Neural cell (in vitro differentiated cells): Measurements from ENCODE around the gene ZNF57. TPM values are rescaled to one million over a fixed set of nuclear protein-coding genes. Genes with fewer than 3 reads are reported as not detected.
"Not testable (repeated sequence)": the region's sequence is repeated elsewhere in the genome, so short reads cannot be mapped to it uniquely, and the experiment has no call there.

Experiments
- H2AFZ ChIP-seq: fragments of 200-600, 300-800 bp; sonication (generic), shearing (Covaris generic); 2 replicates; pipeline ENCODE4 v1.6.0; 2014; ENCODE audit warnings: low read depth, mild to moderate bottlenecking, antibody characterized with exemption, low read length, moderate library complexity
- H3F3A ChIP-seq: fragments of 200-600 bp; shearing (Covaris generic); 2 replicates; pipeline ENCODE4 v1.6.1; 2016; ENCODE audit warnings: mild to moderate bottlenecking, moderate library complexity, mixed read lengths, antibody characterized with exemption, low read length; ENCODE audit not compliant: insufficient read depth, poor library complexity, severe bottlenecking
- H3K27ac ChIP-seq: fragments of 200-600, 300-800 bp; sonication (generic), shearing (Covaris generic); 2 replicates; pipeline ENCODE4 v1.5.1; 2014; ENCODE audit warnings: mild to moderate bottlenecking, low read length, moderate library complexity
- H3K27me3 ChIP-seq: fragments of 300-800, 200-600 bp; sonication (generic), shearing (Covaris generic); 2 replicates; pipeline ENCODE4 v1.6.0; 2014; ENCODE audit warnings: mild to moderate bottlenecking, low read depth, low read length, moderate library complexity; ENCODE audit not compliant: insufficient read depth
- H3K36me3 ChIP-seq: fragments of 300-800, 200-600 bp; sonication (generic), shearing (Covaris generic); 2 replicates; pipeline ENCODE4 v1.5.1; 2014; ENCODE audit warnings: mild to moderate bottlenecking, antibody characterized with exemption, low read length, moderate library complexity; ENCODE audit not compliant: insufficient read depth
- H3K4me2 ChIP-seq: fragments of 300-800, 200-600 bp; sonication (generic), shearing (Covaris generic); 2 replicates; pipeline ENCODE4 v1.6.0; 2014; ENCODE audit warnings: mild to moderate bottlenecking, low read length
- H3K4me3 ChIP-seq: fragments of 300-800, 200-600 bp; sonication (generic), shearing (Covaris generic); 2 replicates; pipeline ENCODE4 v1.5.1; 2014; ENCODE audit warnings: mild to moderate bottlenecking, low read length, moderate library complexity
- H3K79me2 ChIP-seq: fragments of 200-600 bp; shearing (Covaris generic); replicated peaks from 2 replicates; pipeline ENCODE4 v1.6.0; 2014; ENCODE audit warnings: mild to moderate bottlenecking, low read length, moderate library complexity; ENCODE audit not compliant: insufficient read depth
- H3K9ac ChIP-seq: fragments of 300-800, 200-600 bp; sonication (generic), shearing (Covaris generic); 2 replicates; pipeline ENCODE4 v1.6.1; 2016; ENCODE audit warnings: mild to moderate bottlenecking, low read length, mixed read lengths
- H3K9me2 ChIP-seq: fragments of 200-600 bp; shearing (Covaris generic); 2 replicates; pipeline ENCODE4 v1.6.1; 2016; ENCODE audit warnings: mild to moderate bottlenecking, low read length, mixed read lengths; ENCODE audit not compliant: insufficient read depth
- H3K9me3 ChIP-seq: fragments of 200-600, 300-800 bp; sonication (generic), shearing (Covaris generic); 2 replicates; pipeline ENCODE4 v1.6.1; 2016; ENCODE audit warnings: mild to moderate bottlenecking, mixed run types, low read length, moderate library complexity, mixed read lengths
- H4K20me1 ChIP-seq: fragments of 200-600 bp; shearing (Covaris generic); 2 replicates; pipeline ENCODE4 v1.6.1; 2016; ENCODE audit warnings: mild to moderate bottlenecking, mixed run types; ENCODE audit not compliant: insufficient read depth
- EP300 ChIP-seq: fragments of 450-650 bp; conservative IDR thresholded peaks from 2 replicates; pipeline ENCODE4 v1.6.1; 2014; ENCODE audit warnings: antibody characterized with exemption, mild to moderate bottlenecking, moderate library complexity; ENCODE audit not compliant: poor library complexity, severe bottlenecking
- EZH2 ChIP-seq: fragments of 200-600, 300-800 bp; shearing (Covaris generic), sonication (generic); IDR thresholded peaks from 2 replicates; pipeline ENCODE4 v1.6.1; 2014; ENCODE audit warnings: antibody characterized with exemption, low read length, borderline replicate concordance, mild to moderate bottlenecking; ENCODE audit not compliant: insufficient read depth, poor library complexity, severe bottlenecking
- MXI1 ChIP-seq: fragments of 450-650 bp; conservative IDR thresholded peaks from 2 replicates; pipeline ENCODE4 v1.6.1; 2014; ENCODE audit warnings: antibody characterized with exemption, mild to moderate bottlenecking; ENCODE audit not compliant: poor library complexity, severe bottlenecking
- POLR2AphosphoS5 ChIP-seq: IDR thresholded peaks from 2 replicates; pipeline ENCODE4 v1.6.1; 2012
- RAD21 ChIP-seq: fragments of 450-650 bp; conservative IDR thresholded peaks from 2 replicates; pipeline ENCODE4 v1.6.1; 2014; ENCODE audit warnings: antibody characterized with exemption, mild to moderate bottlenecking, moderate library complexity
- REST ChIP-seq: IDR thresholded peaks from 2 replicates; pipeline ENCODE4 v1.6.1; 2012; ENCODE audit warnings: borderline replicate concordance
- SMC3 ChIP-seq: fragments of 450-650 bp; conservative IDR thresholded peaks from 2 replicates; pipeline ENCODE4 v1.6.1; 2014; ENCODE audit warnings: antibody characterized with exemption, mild to moderate bottlenecking, moderate library complexity; ENCODE audit not compliant: poor library complexity
- TAF1 ChIP-seq: IDR thresholded peaks from 2 replicates; pipeline ENCODE4 v1.6.1; 2012; ENCODE audit warnings: low read depth
- polyA plus RNA-seq: library from polyadenylated mRNA; depleted of rRNA; stranded (reverse); fragments of >200 nt; gene quantifications from 2 replicates; pipeline ENCODE4 v1.2.3, GENCODE V29; 2014
- TF ChIP-seq, protein P1 (sequence below): fragments of 450-650 bp; IDR thresholded peaks from 2 replicates; pipeline ENCODE4 v1.5.1; 2014; ENCODE audit warnings: antibody characterized with exemption, mild to moderate bottlenecking, moderate library complexity; ENCODE audit not compliant: poor library complexity, severe bottlenecking

ZNF57 gene
- polyA plus RNA-seq, 1 donor from 2014 or later = 3.0 TPM

DNA sequence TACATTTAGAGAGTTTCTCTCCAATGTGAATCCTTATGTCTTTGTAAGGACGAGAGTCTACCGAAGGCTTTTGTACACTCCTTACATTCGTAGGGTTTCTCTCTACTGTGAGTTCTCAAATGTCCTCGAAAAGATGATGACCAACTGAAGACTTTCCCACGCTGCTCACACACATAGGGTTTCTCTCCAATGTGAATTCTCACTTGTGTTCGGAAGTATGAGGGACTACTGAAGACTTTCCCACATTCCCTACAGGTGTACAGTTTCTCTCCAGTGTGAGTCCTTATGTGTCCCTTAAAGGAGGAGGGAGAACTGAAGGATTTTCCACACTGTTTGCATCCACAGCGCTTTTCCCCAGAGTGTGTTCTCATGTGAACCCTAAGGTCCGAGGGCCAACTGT, 4.0 kb upstream of the ZNF57 start:
- no peaks in the 10 kb centered on the region for H3K27me3 ChIP-seq

DNA sequence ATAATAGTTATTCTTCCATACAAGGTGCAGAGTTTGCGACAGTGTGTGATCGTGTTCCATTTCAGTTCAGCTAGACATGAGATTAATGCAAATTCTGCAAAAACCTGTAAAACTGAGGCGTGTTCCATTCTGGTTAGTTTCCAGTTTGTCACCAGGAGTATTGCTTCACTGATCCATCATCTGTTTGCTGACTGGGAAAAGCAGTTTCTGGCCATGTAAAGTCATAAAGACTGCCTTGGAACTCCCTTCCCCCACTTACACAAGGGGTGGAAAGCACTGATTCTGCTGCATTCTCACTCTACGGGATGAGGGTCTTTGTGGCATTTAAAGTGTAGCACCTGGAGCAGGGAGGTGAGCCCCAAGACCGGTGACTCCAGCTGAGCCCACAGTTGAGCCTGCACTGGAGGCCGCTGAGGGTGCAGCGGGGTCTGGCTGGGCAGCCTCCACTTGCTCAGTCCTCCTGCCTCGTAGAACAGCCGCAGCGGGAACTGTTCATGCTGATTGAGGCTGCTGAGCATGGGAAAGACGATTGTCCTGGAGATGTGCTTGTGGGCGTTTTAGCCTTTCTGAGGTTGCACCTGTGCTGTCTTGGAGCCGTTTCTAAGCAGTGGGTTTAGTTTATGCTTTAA, 2.0 kb downstream of the ZNF57 start:
- H4K20me1 ChIP-seq = no peaks in the 10 kb centered on the region
- H3K4me3 ChIP-seq = no peak overlapping the region
- no peaks in the 10 kb centered on the region for H3F3A ChIP-seq
- no peaks in the 10 kb centered on the region for H3K9me3 ChIP-seq
- H3K79me2 ChIP-seq = no peaks in the 10 kb centered on the region
- H3K9me2 ChIP-seq = no peaks in the 10 kb centered on the region
- no peaks in the 10 kb centered on the region for H3K36me3 ChIP-seq
- H2AFZ ChIP-seq = no peak overlapping the region
- H3K9ac ChIP-seq = no peak overlapping the region
- H3K27ac ChIP-seq = no peak overlapping the region
- TF ChIP-seq, protein P1, sequence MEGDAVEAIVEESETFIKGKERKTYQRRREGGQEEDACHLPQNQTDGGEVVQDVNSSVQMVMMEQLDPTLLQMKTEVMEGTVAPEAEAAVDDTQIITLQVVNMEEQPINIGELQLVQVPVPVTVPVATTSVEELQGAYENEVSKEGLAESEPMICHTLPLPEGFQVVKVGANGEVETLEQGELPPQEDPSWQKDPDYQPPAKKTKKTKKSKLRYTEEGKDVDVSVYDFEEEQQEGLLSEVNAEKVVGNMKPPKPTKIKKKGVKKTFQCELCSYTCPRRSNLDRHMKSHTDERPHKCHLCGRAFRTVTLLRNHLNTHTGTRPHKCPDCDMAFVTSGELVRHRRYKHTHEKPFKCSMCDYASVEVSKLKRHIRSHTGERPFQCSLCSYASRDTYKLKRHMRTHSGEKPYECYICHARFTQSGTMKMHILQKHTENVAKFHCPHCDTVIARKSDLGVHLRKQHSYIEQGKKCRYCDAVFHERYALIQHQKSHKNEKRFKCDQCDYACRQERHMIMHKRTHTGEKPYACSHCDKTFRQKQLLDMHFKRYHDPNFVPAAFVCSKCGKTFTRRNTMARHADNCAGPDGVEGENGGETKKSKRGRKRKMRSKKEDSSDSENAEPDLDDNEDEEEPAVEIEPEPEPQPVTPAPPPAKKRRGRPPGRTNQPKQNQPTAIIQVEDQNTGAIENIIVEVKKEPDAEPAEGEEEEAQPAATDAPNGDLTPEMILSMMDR = no peak
- TF ChIP-seq RAD21 (no peak), TAF1 (no peak)
- no peak overlapping the region for H3K4me2 ChIP-seq
- H3K27me3 ChIP-seq = no peaks in the 10 kb centered on the region

More for the DNA sequence above, 4.0 kb upstream of the ZNF57 start:
- Histone ChIP-seq H3K27ac (no peak overlapping the region), H2AFZ (no peak overlapping the region), H3K9me2 (no peaks in the 10 kb centered on the region), H3K79me2 (no peaks in the 10 kb centered on the region), H3K9ac (no peak overlapping the region), H3K36me3 (no peaks in the 10 kb centered on the region), H3K4me2 (no peak overlapping the region), H3K4me3 (no peak overlapping the region), H3F3A (no peaks in the 10 kb centered on the region), H3K9me3 (no peaks in the 10 kb centered on the region), H4K20me1 (no peaks in the 10 kb centered on the region)
- no peak for TF ChIP-seq SMC3
- TF ChIP-seq EZH2 = no peak
- no peak for TF ChIP-seq EP300
- TF ChIP-seq, protein P1 = no peak
- no peak for TF ChIP-seq MXI1
- TF ChIP-seq TAF1 = no peak
- no peak for TF ChIP-seq RAD21
- TF ChIP-seq REST = no peak
- no peak for TF ChIP-seq POLR2AphosphoS5

DNA sequence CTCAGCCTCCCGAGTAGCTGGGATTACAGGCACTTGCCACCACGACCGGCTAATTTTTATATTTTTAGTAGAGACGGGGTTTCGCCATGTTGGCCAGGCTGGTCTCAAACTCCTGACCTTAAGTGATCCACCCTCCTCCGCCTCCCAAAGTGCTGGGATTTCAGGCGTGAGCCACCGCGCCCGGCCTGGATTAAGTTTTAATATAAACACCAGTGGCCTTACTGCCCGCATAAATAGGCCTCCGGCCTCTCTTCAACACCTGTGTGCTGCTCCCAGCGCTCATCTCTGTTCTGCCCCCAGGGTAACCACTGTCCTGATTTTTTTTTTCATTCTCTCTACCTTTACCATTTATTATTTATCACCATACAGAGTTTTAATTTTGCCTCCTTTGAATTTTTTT, 2.6 kb downstream of the ZNF57 start:
- H3K27me3 ChIP-seq, H4K20me1 ChIP-seq, H3K4me2 ChIP-seq, H3K79me2 ChIP-seq, H3F3A ChIP-seq, H3K9ac ChIP-seq, H3K9me2 ChIP-seq, H3K27ac ChIP-seq, H3K4me3 ChIP-seq, H3K36me3 ChIP-seq, H3K9me3 ChIP-seq, H2AFZ ChIP-seq: not testable (repeated sequence)
